ENCODE data around the gene URI1.

Gene URI1

GRCh38 chr19:30004403-30004802 lies 62.4 kb downstream of the URI1 start:
- H3K36me3 ChIP-seq (ENCODE audit: insufficient read depth) = peaks cover 4% of the 10 kb centered on the region; the same call in 1 of the 2 replicates
- no peaks in the 10 kb centered on the region for H4K20me1 ChIP-seq (ENCODE audit: insufficient read depth)
- no peak for TF ChIP-seq CTCF (conservative IDR thresholded peaks at IDR 0.05; ENCODE audit: low read depth, low read length)

GRCh38 chr19:30006207-30006606 lies 64.2 kb downstream of the URI1 start:
- no peaks in the 10 kb centered on the region for H3K27me3 ChIP-seq (ENCODE audit: insufficient read depth, low read depth)
- peaks cover 6% of the 10 kb centered on the region; the same call in 1 of the 2 replicates for H3K36me3 ChIP-seq (ENCODE audit: insufficient read depth)
- TF ChIP-seq CTCF (conservative IDR thresholded peaks at IDR 0.05; ENCODE audit: low read depth, low read length) = no peak
- no peak overlapping the region for H2AFZ ChIP-seq (ENCODE audit: low read depth)
- H3K4me3 ChIP-seq (IDR thresholded peaks at IDR 0.05; ENCODE audit: insufficient read depth, low read depth, low read length) = no peak overlapping the region
- no peaks in the 10 kb centered on the region for H4K20me1 ChIP-seq (ENCODE audit: insufficient read depth)
- H3K9ac ChIP-seq = no peak overlapping the region
- no peak overlapping the region for H3K27ac ChIP-seq
- H3K79me2 ChIP-seq (ENCODE audit: insufficient read depth, low read depth) = no peaks in the 10 kb centered on the region; the same call in 1 of the 2 replicates
- H3K4me2 ChIP-seq = no peak overlapping the region
- no peaks in the 10 kb centered on the region for H3K4me1 ChIP-seq (ENCODE audit: low read depth, poor library complexity, severe bottlenecking)

More at GRCh38 chr19:30004403-30004802, 62.4 kb downstream of the URI1 start:
- Histone ChIP-seq H3K4me3 (IDR thresholded peaks at IDR 0.05; ENCODE audit: insufficient read depth, low read depth, low read length) (no peak overlapping the region), H2AFZ (ENCODE audit: low read depth) (no peak overlapping the region), H3K27ac (no peak overlapping the region), H3K27me3 (ENCODE audit: insufficient read depth, low read depth) (no peaks in the 10 kb centered on the region), H3K9ac (no peak overlapping the region), H3K4me1 (ENCODE audit: low read depth, poor library complexity, severe bottlenecking) (no peaks in the 10 kb centered on the region), H3K79me2 (ENCODE audit: insufficient read depth, low read depth) (peaks cover 12% of the 10 kb centered on the region; the same call in 1 of the 2 replicates), H3K4me2 (no peak overlapping the region)

- H3K4me2 ChIP-seq = no peak overlapping the region
- H3K79me2 ChIP-seq (ENCODE audit: insufficient read depth, low read depth) = no peaks in the 10 kb centered on the region
- H3K4me3 ChIP-seq (IDR thresholded peaks at IDR 0.05; ENCODE audit: insufficient read depth, low read depth, low read length) = no peak overlapping the region
- no peaks in the 10 kb centered on the region for H4K20me1 ChIP-seq (ENCODE audit: insufficient read depth)
- no peak overlapping the region for H3K27ac ChIP-seq
- H3K9ac ChIP-seq = no peak overlapping the region
- H3K36me3 ChIP-seq (ENCODE audit: insufficient read depth) = peaks cover 7% of the 10 kb centered on the region; the same call in 1 of the 2 replicates
- no peaks in the 10 kb centered on the region for H3K4me1 ChIP-seq (ENCODE audit: low read depth, poor library complexity, severe bottlenecking)
- no peak overlapping the region for H2AFZ ChIP-seq (ENCODE audit: low read depth)
- no peak for TF ChIP-seq CTCF (conservative IDR thresholded peaks at IDR 0.05; ENCODE audit: low read depth, low read length)
- no peaks in the 10 kb centered on the region for H3K27me3 ChIP-seq (ENCODE audit: insufficient read depth, low read depth)
Measured at GRCh38 chr19:30008169-30008568, 66.1 kb downstream of the URI1 start.

DNA sequence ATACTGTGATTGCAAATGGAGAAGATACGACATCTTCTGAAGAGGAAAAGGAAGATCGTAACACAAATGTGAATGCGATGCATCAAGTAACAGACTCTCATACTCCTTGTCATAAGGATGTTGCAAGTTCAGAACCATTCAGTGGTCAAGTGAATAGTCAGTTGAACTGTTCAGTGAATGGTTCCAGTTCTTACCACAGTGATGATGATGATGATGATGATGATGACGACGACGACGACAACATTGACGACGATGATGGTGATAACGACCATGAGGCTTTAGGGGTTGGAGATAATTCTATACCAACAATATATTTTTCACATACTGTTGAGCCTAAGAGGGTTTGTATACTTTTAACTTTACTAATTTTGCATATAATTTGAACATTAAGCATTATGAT lies 67.0 kb downstream of the URI1 start:
- no peak overlapping the region for H3K9ac ChIP-seq
- H3K4me1 ChIP-seq (ENCODE audit: low read depth, poor library complexity, severe bottlenecking) = no peaks in the 10 kb centered on the region
- no peak for TF ChIP-seq CTCF (conservative IDR thresholded peaks at IDR 0.05; ENCODE audit: low read depth, low read length)
- no peak overlapping the region for H3K4me3 ChIP-seq (IDR thresholded peaks at IDR 0.05; ENCODE audit: insufficient read depth, low read depth, low read length)
- no peaks in the 10 kb centered on the region for H3K27me3 ChIP-seq (ENCODE audit: insufficient read depth, low read depth)
- no peak overlapping the region for H3K27ac ChIP-seq
- H3K36me3 ChIP-seq (ENCODE audit: insufficient read depth) = peaks cover 7% of the 10 kb centered on the region; the same call in 1 of the 2 replicates
- H4K20me1 ChIP-seq (ENCODE audit: insufficient read depth) = no peaks in the 10 kb centered on the region
- H3K4me2 ChIP-seq = no peak overlapping the region
- H3K79me2 ChIP-seq (ENCODE audit: insufficient read depth, low read depth) = no peaks in the 10 kb centered on the region
- no peak overlapping the region for H2AFZ ChIP-seq (ENCODE audit: low read depth)

Data from KMS-11 (cell line).